Mesothelial cell of epicardium (in vitro differentiated cells): ENCODE data around the gene EGR4. TPM values are rescaled to one million over a fixed set of nuclear protein-coding genes. Genes with fewer than 3 reads are reported as not detected.
A peak's percentile ranks its signal among the peaks of the same experiment; 100 is the strongest.

Experiments used
- DNase-seq, 2 experiments: peaks; one replicate each; pipeline ENCODE4 v3.0.0; 2021; ENCODE audit warnings: low spot score in 2 of 2; ENCODE audit not compliant: unreplicated experiment in 2 of 2
- H3K27ac Mint-ChIP-seq: 2 replicates; pipeline ENCODE4 v1.8.0; 2021; ENCODE audit warnings: mixed read lengths
- H3K27me3 Mint-ChIP-seq: 2 replicates; pipeline ENCODE4 v1.8.0; 2021; ENCODE audit warnings: low read depth, mixed read lengths
- H3K36me3 Mint-ChIP-seq: 2 replicates; pipeline ENCODE4 v1.8.0; 2021; ENCODE audit warnings: mixed read lengths
- H3K4me1 Mint-ChIP-seq: 2 replicates; pipeline ENCODE4 v1.8.0; 2021; ENCODE audit warnings: mixed read lengths
- H3K4me3 Mint-ChIP-seq: 2 replicates; pipeline ENCODE4 v1.8.0; 2021; ENCODE audit warnings: mild to moderate bottlenecking, moderate library complexity, mixed read lengths
- H3K9me3 Mint-ChIP-seq: 2 replicates; pipeline ENCODE4 v1.8.0; 2021; ENCODE audit warnings: mixed read lengths
- total RNA-seq: library from RNA; stranded (reverse); gene quantifications from 3 replicates; pipeline ENCODE4 v1.2.1, GENCODE V29; 2021
- TF ChIP-seq, protein P1 (sequence below): fragments of 200-600 bp; sonication (generic); IDR thresholded peaks from one replicate; pipeline ENCODE4 v1.5.0; 2021; ENCODE audit warnings: antibody characterized with exemption; ENCODE audit not compliant: unreplicated experiment

The EGR4 gene
- total RNA-seq, 1 donor from 2014 or later = 0.36 TPM

GRCh38 chr2:73292906-73293533 is 328 bp downstream of the EGR4 start:
- peaks cover 4% of the 10 kb centered on the region for H3K4me1 Mint-ChIP-seq
- no peak overlapping the region for H3K27ac Mint-ChIP-seq
- DNase-seq = no peak
- peak overlapping the region; percentile 46 for H3K4me3 Mint-ChIP-seq
- peaks cover 97% of the 10 kb centered on the region for H3K27me3 Mint-ChIP-seq
- H3K9me3 Mint-ChIP-seq = no peaks in the 10 kb centered on the region
- TF ChIP-seq, protein P1, sequence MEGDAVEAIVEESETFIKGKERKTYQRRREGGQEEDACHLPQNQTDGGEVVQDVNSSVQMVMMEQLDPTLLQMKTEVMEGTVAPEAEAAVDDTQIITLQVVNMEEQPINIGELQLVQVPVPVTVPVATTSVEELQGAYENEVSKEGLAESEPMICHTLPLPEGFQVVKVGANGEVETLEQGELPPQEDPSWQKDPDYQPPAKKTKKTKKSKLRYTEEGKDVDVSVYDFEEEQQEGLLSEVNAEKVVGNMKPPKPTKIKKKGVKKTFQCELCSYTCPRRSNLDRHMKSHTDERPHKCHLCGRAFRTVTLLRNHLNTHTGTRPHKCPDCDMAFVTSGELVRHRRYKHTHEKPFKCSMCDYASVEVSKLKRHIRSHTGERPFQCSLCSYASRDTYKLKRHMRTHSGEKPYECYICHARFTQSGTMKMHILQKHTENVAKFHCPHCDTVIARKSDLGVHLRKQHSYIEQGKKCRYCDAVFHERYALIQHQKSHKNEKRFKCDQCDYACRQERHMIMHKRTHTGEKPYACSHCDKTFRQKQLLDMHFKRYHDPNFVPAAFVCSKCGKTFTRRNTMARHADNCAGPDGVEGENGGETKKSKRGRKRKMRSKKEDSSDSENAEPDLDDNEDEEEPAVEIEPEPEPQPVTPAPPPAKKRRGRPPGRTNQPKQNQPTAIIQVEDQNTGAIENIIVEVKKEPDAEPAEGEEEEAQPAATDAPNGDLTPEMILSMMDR = no peak
- H3K36me3 Mint-ChIP-seq = no peaks in the 10 kb centered on the region

- DNase-seq = no peak
- no peaks in the 10 kb centered on the region for H3K36me3 Mint-ChIP-seq
- peaks cover 97% of the 10 kb centered on the region for H3K27me3 Mint-ChIP-seq
- peaks cover 4% of the 10 kb centered on the region for H3K4me1 Mint-ChIP-seq
- H3K4me3 Mint-ChIP-seq = no peak overlapping the region
- no peak overlapping the region for H3K27ac Mint-ChIP-seq
- TF ChIP-seq, protein P1 = no peak
- H3K9me3 Mint-ChIP-seq = no peaks in the 10 kb centered on the region
These were observed 937 bp downstream of the EGR4 start for GRCh38 chr2:73292316-73292905.

- peak overlapping the region; percentile 55 for H3K4me3 Mint-ChIP-seq
- peaks cover 97% of the 10 kb centered on the region for H3K27me3 Mint-ChIP-seq
- TF ChIP-seq, protein P1 = no peak
- H3K27ac Mint-ChIP-seq = no peak overlapping the region
- DNase-seq = peak in 1 of 2 experiments; percentile 50
- no peaks in the 10 kb centered on the region for H3K9me3 Mint-ChIP-seq
- no peaks in the 10 kb centered on the region for H3K36me3 Mint-ChIP-seq
- H3K4me1 Mint-ChIP-seq = peaks cover 4% of the 10 kb centered on the region
These were observed 1.7 kb downstream of the EGR4 start for GRCh38 chr2:73291461-73292315.

DNA sequence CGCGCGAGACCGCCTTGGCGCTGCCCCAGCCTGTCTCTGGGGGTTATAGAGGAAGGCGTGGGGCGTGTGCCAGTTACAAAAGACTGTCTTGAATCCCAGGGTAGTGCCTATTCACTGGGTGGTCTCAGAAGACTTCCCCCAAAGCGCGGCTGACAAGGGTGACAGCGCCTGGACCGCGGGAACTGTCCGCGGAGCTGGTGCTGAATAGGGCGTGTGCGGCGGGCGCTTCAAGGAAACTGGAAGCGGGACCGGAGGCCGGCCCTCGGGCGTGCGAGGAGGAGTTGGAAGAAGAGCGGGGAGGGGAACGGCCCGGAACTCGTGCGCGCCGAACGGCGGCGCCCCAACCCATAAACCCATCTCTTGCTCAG is 2.3 kb downstream of the EGR4 start:
- peak overlapping the region; percentile 55 for H3K4me3 Mint-ChIP-seq
- DNase-seq = peak; percentile 60 to 81
- H3K4me1 Mint-ChIP-seq = peaks cover 4% of the 10 kb centered on the region
- H3K27me3 Mint-ChIP-seq = peaks cover 97% of the 10 kb centered on the region
- H3K27ac Mint-ChIP-seq = no peak overlapping the region
- no peaks in the 10 kb centered on the region for H3K36me3 Mint-ChIP-seq
- TF ChIP-seq, protein P1 = no peak
- H3K9me3 Mint-ChIP-seq = no peaks in the 10 kb centered on the region

- TF ChIP-seq, protein P1 = no peak
- Mint-ChIP-seq H3K27ac (no peak overlapping the region), H3K4me3 (no peak overlapping the region), H3K27me3 (peaks cover 97% of the 10 kb centered on the region), H3K4me1 (peaks cover 4% of the 10 kb centered on the region), H3K36me3 (no peaks in the 10 kb centered on the region), H3K9me3 (no peaks in the 10 kb centered on the region)
- DNase-seq = no peak
These were observed 3.1 kb downstream of the EGR4 start for GRCh38 chr2:73290049-73290839.
